GM12891 (cell line): ENCODE measurements around the gene PTPN12.

Source experiments
- DNase-seq: peaks from one replicate; pipeline ENCODE4 v3.0.0; 2011; ENCODE audit warnings: low spot score; ENCODE audit not compliant: insufficient read length
- FAIRE-seq: peaks from 2 replicates; lab custom pipeline; 2011; peaks lifted over from hg19 to GRCh38; lab: Jason Lieb, UNC
- PAX5 ChIP-seq: IDR thresholded peaks from 2 replicates; pipeline ENCODE4 v1.6.1; 2011; ENCODE audit warnings: low read length, moderate library complexity, mild to moderate bottlenecking; ENCODE audit not compliant: insufficient read depth, severe bottlenecking
- POLR2A ChIP-seq: IDR thresholded peaks from 2 replicates; pipeline ENCODE4 v1.6.1; 2011; ENCODE audit warnings: low read depth, low read length, control low read depth
- POLR2AphosphoS5 ChIP-seq: IDR thresholded peaks from 2 replicates; pipeline ENCODE4 v1.6.1; 2011; ENCODE audit warnings: low read depth, low read length, control low read depth
- POU2F2 ChIP-seq: IDR thresholded peaks from 2 replicates; pipeline ENCODE4 v1.6.1; 2011; ENCODE audit warnings: low read depth, mild to moderate bottlenecking, control low read depth, low read length, moderate library complexity
- SPI1 ChIP-seq: IDR thresholded peaks from 2 replicates; pipeline ENCODE4 v1.6.1; 2011; ENCODE audit warnings: low read depth, low read length, control low read depth
- TAF1 ChIP-seq: IDR thresholded peaks from 2 replicates; pipeline ENCODE4 v1.6.1; 2011; ENCODE audit warnings: low read depth, low read length, control low read depth

Gene PTPN12

GRCh38 chr7:77553123-77553522, 16.0 kb downstream of the PTPN12 start:
- no peak for DNase-seq
- FAIRE-seq: peak; percentile 26
- no peak for TF ChIP-seq SPI1
- no peak for TF ChIP-seq POLR2A

GRCh38 chr7:77558284-77558967, 21.3 kb downstream of the PTPN12 start:
- FAIRE-seq: peak; percentile 47

GRCh38 chr7:77561352-77561751, 24.3 kb downstream of the PTPN12 start:
- TF ChIP-seq PAX5: no peak
- TF ChIP-seq POLR2A: no peak
- no peak for TF ChIP-seq POLR2AphosphoS5
- TF ChIP-seq SPI1: no peak
- TF ChIP-seq TAF1: no peak
- TF ChIP-seq POU2F2: no peak
- no peak for DNase-seq
- FAIRE-seq: no peak

More at GRCh38 chr7:77558284-77558967, 21.3 kb downstream of the PTPN12 start:
- TF ChIP-seq SPI1 (no peak), POLR2AphosphoS5 (no peak), POLR2A (no peak)
- DNase-seq: no peak

- DNase-seq: no peak
- TF ChIP-seq TAF1: no peak
- TF ChIP-seq POLR2AphosphoS5: no peak
- TF ChIP-seq PAX5: no peak
- no peak for TF ChIP-seq POLR2A
- no peak for TF ChIP-seq SPI1
- no peak for TF ChIP-seq POU2F2
- FAIRE-seq: no peak
Observed at GRCh38 chr7:77563275-77563674, 26.2 kb downstream of the PTPN12 start.

- DNase-seq (no peak), FAIRE-seq (no peak)
- TF ChIP-seq SPI1 (no peak), TAF1 (no peak), POU2F2 (no peak), POLR2AphosphoS5 (no peak), PAX5 (no peak), POLR2A (no peak)
Observed at GRCh38 chr7:77565917-77566316, 28.8 kb downstream of the PTPN12 start.

- no peak for TF ChIP-seq POLR2A
- no peak for TF ChIP-seq TAF1
- no peak for TF ChIP-seq POLR2AphosphoS5
- FAIRE-seq: no peak
Observed at GRCh38 chr7:77566421-77566820, 29.3 kb downstream of the PTPN12 start.

GRCh38 chr7:77569514-77570232, 32.6 kb downstream of the PTPN12 start:
- TF ChIP-seq PAX5 (no peak), SPI1 (no peak), TAF1 (no peak), POU2F2 (no peak), POLR2A (no peak), POLR2AphosphoS5 (no peak)
- FAIRE-seq (no peak), DNase-seq (no peak)

More at GRCh38 chr7:77566421-77566820, 29.3 kb downstream of the PTPN12 start:
- no peak for DNase-seq

GRCh38 chr7:77570330-77571011, 33.4 kb downstream of the PTPN12 start:
- TF ChIP-seq POLR2A (no peak), SPI1 (peak; percentile 60), POLR2AphosphoS5 (no peak), TAF1 (no peak), PAX5 (no peak), POU2F2 (no peak)
- no peak for DNase-seq
- FAIRE-seq: peak; percentile 57

GRCh38 chr7:77571801-77572200, 34.7 kb downstream of the PTPN12 start:
- DNase-seq (no peak), FAIRE-seq (no peak)
- TF ChIP-seq SPI1: no peak
- TF ChIP-seq TAF1: no peak
- TF ChIP-seq POLR2AphosphoS5: no peak
- TF ChIP-seq POU2F2: no peak
- TF ChIP-seq POLR2A: no peak
- TF ChIP-seq PAX5: no peak

- no peak for DNase-seq
- no peak for TF ChIP-seq PAX5
- no peak for TF ChIP-seq POLR2AphosphoS5
- TF ChIP-seq TAF1: no peak
- FAIRE-seq: peak; percentile 43
Observed at GRCh38 chr7:77575187-77575586, 38.1 kb downstream of the PTPN12 start.
